Testis (tissue), 2 donors: Measurements from ENCODE around the gene SCNN1A.

Source experiments
- CTCF ChIP-seq, 3 experiments: fragments of 450-650 bp in 2 of 3; fragments of 200-600 bp in 1 of 3; sonication (generic) in 1 of 3; IDR thresholded peaks; one replicate each; pipeline ENCODE4 v1.5.1; 2016 to 2019; ENCODE audit warnings: antibody characterized with exemption in 3 of 3, mild to moderate bottlenecking in 2 of 3, moderate library complexity in 1 of 3
- POLR2A ChIP-seq: fragments of 450-650 bp; IDR thresholded peaks from one replicate; pipeline ENCODE4 v1.6.1; 2017; ENCODE audit warnings: antibody characterized with exemption, mild to moderate bottlenecking, moderate library complexity

DNA sequence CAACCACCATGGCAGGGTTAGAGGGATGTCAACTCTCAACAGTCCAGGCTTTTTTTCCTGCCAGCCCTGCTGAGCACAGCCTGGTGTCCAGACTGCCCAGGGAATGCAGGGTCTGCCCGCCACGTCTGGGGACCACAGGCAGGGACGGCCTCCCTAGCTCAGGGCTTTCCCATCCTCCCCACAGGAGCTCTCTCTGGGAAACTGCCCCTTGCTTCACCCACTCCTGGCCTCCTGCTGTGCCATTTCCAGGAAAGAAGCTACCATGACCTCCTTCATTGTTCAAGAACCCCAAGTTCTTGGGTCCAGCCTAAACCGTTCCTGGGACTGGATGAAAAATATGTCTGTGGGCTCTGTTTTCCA, 4.8 kb downstream of the SCNN1A start:
- TF ChIP-seq CTCF (IDR thresholded peaks at IDR 0.05) (no peak), POLR2A (no peak)
